ENCODE data around the gene LYVE1. TPM values are rescaled to one million over a fixed set of nuclear protein-coding genes. Genes with fewer than 3 reads are reported as not detected.

LYVE1 gene
- total RNA-seq, 4 donors from 2014 or later, result 0.42 to 66.8 (median 21.6) TPM

- peaks cover 42 to 95% (median 57%) of the 10 kb centered on the region in 3 donors for H3K4me1 ChIP-seq
- WGBS, 2 donors, result 78 to 84% methylated on average over 1 to 4 of the region's 5 CpGs
- DNase-seq, result no peak
Measured at GRCh38 chr11:10603721-10604297, 35.3 kb upstream of the LYVE1 start.

GRCh38 chr11:10602945-10603344 is 34.5 kb upstream of the LYVE1 start:
- Histone ChIP-seq H3K4me3 (no peak overlapping the region), H3K9me3 (no peaks in the 10 kb centered on the region), H3K36me3 (peaks cover 0 to 6% (median 0%) of the 10 kb centered on the region in 3 donors), H3K4me1 (peaks cover 38 to 99% (median 54%) of the 10 kb centered on the region in 3 donors), H3K27me3 (no peaks in the 10 kb centered on the region), H3K27ac (peak overlapping the region; percentile 85 to 91 (median 88))
- no peak for DNase-seq
- 80 to 95% methylated on average over 3 to 11 of the region's 12 CpGs for WGBS, 2 donors
- TF ChIP-seq CTCF (IDR thresholded peaks at IDR 0.05), result no peak
- TF ChIP-seq POLR2A (IDR thresholded peaks at IDR 0.05), result no peak
- intact Hi-C loops (cut with DNase I), result no loop called here

More at GRCh38 chr11:10603721-10604297, 35.3 kb upstream of the LYVE1 start:
- Histone ChIP-seq H3K4me3 (no peak overlapping the region), H3K27me3 (no peaks in the 10 kb centered on the region), H3K9me3 (no peaks in the 10 kb centered on the region), H3K27ac (peak overlapping the region; percentile 85 to 91 (median 88)), H3K36me3 (peaks cover 0 to 6% (median 0%) of the 10 kb centered on the region in 3 donors)
- no peak for TF ChIP-seq POLR2A (IDR thresholded peaks at IDR 0.05)
- TF ChIP-seq CTCF (IDR thresholded peaks at IDR 0.05), result no peak
- intact Hi-C loops (cut with DNase I), result no loop called here

GRCh38 chr11:10602366-10602765 is 33.9 kb upstream of the LYVE1 start:
- DNase-seq, result no peak
- Histone ChIP-seq H3K36me3 (peaks cover 0 to 6% (median 0%) of the 10 kb centered on the region in 3 donors), H3K4me1 (peaks cover 32 to 99% (median 48%) of the 10 kb centered on the region in 3 donors), H3K27ac (peak overlapping the region; percentile 58 to 91 (median 82)), H3K9me3 (no peaks in the 10 kb centered on the region), H3K4me3 (no peak overlapping the region), H3K27me3 (no peaks in the 10 kb centered on the region)
- intact Hi-C loops (cut with DNase I), result no loop called here
- TF ChIP-seq POLR2A (IDR thresholded peaks at IDR 0.05), result no peak
- TF ChIP-seq CTCF (IDR thresholded peaks at IDR 0.05), result no peak
- WGBS, 2 donors, result 89 to 96% methylated on average over 7 of the region's 7 CpGs

- Histone ChIP-seq H3K27me3 (no peaks in the 10 kb centered on the region), H3K27ac (peak overlapping the region; percentile 58 to 91 (median 82)), H3K9me3 (no peaks in the 10 kb centered on the region), H3K4me3 (no peak overlapping the region), H3K36me3 (peaks cover 0 to 6% (median 0%) of the 10 kb centered on the region in 3 donors), H3K4me1 (peaks cover 27 to 98% (median 43%) of the 10 kb centered on the region in 3 donors)
- DNase-seq, result no peak
- TF ChIP-seq POLR2A (IDR thresholded peaks at IDR 0.05) (no peak), CTCF (IDR thresholded peaks at IDR 0.05) (no peak)
- intact Hi-C loops (cut with DNase I), result no loop called here
- WGBS, 2 donors, result 73 to 75% methylated on average over 2 to 4 of the region's 6 CpGs
Measured at GRCh38 chr11:10601837-10602236, 33.4 kb upstream of the LYVE1 start.

- intact Hi-C loops (cut with DNase I), result no loop called here
- 84 to 87% methylated on average over 10 of the region's 11 CpGs for WGBS, 2 donors
- peaks cover 0 to 6% (median 0%) of the 10 kb centered on the region in 3 donors for H3K36me3 ChIP-seq
- peak overlapping the region; percentile 58 to 91 (median 82) for H3K27ac ChIP-seq
- H3K9me3 ChIP-seq, result no peaks in the 10 kb centered on the region
- H3K4me3 ChIP-seq, result no peak overlapping the region
- TF ChIP-seq POLR2A (IDR thresholded peaks at IDR 0.05), result no peak
- TF ChIP-seq CTCF (IDR thresholded peaks at IDR 0.05), result no peak
- DNase-seq, result no peak
- H3K4me1 ChIP-seq, result peaks cover 19 to 91% (median 33%) of the 10 kb centered on the region in 3 donors
- no peaks in the 10 kb centered on the region for H3K27me3 ChIP-seq
Measured at GRCh38 chr11:10600570-10601248, 32.2 kb upstream of the LYVE1 start.

Measured in esophagus squamous epithelium (tissue), 5 donors.